GF-D8 (cell line): ENCODE measurements around the gene CDKAL1.

Experiments used
- DNase-seq: peaks from one replicate; lab custom pipeline; 2025; lab: John Stamatoyannopoulos, UW

Gene CDKAL1

DNA sequence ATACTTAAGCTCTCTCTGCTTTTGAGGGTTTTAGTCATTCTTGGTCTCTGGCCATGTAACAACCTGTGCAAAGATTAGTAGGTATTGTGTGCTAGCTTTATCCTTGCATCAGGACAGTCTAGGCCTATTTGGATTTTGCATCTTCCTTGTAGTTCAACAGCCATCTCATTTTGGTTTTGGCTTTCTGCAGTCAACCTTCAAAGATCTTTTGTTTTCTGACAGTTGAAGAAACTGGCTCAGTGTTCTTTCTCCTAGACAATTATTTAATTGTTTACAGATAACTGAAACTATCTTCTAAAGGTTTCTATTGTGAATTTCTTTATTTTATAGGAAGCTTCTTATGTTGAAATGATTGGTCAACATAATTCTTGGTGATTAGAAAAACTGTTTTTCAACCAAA is 307.5 kb downstream of the CDKAL1 start:
- no peak for DNase-seq

DNA sequence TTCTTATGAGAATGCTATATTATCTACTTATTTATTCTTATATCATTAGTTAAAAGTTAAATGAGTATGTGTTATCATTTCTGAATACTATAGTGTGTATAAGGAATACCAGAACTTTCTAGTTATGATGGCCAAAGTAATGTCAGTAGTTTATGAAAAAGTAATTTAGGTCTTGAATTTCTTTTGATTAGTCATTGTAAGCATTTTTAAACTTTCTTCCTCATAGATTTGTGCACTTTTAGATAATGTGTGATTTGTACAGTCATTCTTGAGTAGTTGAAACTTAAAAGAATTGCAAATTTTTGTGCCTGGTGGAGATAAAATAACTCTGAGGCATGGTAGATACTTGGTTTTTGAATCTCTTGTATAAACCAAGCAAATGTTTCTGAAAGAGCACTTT is 311.3 kb downstream of the CDKAL1 start:
- DNase-seq, result no peak

DNA sequence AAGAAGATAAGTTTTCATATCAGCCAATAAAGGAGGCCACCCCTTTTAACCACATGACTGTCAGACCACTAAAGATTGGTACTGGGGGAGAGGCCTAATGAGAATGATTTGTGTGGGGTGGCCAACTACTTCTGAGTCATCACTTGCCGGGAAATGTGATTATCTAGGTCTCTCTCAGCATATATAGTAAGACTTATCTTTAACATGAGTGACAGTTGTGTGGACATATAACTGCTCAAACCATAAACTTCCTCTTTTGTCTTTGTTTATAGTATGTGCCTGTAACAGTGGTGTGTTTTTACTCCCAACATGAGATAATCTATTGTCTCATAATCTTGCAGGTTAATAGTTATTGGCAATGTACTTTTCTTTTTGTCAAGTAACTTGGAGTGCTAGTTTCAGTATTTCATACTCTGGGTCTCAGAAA is 312.4 kb downstream of the CDKAL1 start:
- peak; percentile 54 for DNase-seq

- no peak for DNase-seq
These were observed 313.6 kb downstream of the CDKAL1 start for GRCh38 chr6:20847904-20848303.

DNA sequence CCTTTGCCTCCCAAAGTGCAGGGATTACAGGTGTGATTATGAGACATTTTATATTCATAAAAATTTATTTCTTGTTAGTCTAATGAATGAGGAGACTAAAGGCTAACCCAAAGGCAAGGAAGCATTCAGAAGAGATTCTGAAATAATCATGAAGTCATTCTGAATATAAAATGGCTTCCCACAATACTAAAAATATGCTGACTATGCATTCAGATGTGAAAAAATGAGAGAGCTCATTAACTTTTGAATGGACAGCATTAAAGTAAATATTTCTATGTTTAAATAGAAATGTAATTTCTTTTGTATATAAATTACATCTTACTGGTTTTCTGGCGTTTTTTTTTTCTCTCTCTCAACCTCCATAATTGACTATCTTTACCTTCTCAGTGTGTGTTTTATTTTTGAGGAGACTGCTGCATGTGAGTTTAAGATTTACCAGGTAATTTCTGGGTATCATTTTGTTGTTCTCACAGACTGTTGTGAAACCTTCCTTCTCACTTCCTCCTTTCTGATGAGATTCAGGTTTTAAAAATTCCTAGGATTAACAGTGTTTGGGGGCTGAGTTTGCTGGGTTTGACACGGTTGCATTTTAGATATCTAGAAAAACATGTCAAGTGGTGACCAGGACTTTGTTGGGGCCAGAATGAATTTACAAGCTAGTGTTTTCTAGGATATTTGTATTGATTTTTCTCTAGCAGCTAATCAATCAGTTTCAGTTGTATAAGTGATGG is 316.6 kb downstream of the CDKAL1 start:
- no peak for DNase-seq

DNA sequence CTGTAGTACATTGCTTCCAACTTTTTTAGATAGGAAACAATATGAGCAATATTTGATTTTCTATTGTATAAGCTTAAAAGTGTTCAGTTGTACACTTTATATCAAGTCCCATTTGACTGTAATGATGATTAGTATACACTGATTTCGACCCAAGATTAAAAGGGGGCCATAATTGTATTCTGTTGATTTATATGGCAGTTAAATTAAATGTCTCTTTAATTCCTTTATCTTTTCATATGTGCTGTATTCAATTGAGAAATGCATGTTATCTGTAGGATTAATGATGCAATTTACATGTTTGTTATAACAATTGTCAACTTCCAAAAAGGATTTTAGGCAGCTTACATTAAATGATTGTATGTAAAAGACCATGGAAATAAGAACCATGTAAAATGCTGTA is 317.5 kb downstream of the CDKAL1 start:
- no peak for DNase-seq

GRCh38 chr6:20853828-20854227 is 319.6 kb downstream of the CDKAL1 start:
- DNase-seq, result no peak

DNA sequence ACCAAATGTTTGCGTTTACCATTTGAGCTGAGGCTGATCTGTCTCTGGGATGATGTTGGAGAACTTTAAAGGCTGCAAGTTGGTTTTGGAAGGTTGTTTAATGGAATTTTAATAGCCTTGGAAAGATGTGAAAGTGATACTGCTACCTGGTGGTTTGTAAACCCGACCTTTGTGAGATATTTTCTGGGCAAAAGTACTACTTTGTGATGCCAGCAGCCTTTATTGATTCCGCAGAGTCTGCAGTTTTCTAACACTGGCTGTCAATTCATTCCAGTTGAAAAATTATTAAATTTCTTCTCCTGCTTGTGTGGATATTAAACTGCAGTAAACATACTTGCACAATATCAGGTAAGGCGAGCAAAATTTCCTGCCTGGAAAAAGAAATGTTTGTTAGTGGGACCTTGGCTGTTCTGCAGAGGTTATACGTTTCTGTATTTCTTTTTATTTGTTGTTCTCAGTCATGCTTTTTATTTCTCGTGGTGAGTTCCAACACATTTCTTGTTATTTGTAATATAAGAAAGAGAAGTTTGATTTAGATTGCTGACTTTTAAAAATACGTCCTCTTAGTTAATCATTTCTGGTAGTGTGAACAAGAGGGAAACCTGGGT is 322.5 kb downstream of the CDKAL1 start:
- DNase-seq, result no peak

GRCh38 chr6:20861481-20861880 is 327.2 kb downstream of the CDKAL1 start:
- DNase-seq, result no peak

DNA sequence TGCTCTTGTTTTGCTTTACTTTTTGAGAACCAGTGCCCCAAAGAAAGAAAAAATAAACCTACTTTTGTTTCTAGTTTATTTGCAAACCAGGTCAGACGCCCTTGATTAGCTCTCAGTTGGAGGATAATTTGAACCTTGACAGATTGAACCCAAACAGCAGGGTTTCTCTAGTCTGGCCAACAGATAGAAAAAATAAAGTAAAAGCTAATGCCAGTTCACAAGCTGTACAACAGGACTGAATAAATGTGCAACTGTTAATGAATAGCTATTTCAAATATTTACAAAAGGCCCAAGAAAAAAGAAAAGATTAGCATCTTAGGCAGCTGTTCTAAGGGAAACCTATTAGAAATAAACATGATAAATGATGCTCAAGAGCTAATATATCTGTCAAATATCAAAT is 331.8 kb downstream of the CDKAL1 start:
- no peak for DNase-seq

DNA sequence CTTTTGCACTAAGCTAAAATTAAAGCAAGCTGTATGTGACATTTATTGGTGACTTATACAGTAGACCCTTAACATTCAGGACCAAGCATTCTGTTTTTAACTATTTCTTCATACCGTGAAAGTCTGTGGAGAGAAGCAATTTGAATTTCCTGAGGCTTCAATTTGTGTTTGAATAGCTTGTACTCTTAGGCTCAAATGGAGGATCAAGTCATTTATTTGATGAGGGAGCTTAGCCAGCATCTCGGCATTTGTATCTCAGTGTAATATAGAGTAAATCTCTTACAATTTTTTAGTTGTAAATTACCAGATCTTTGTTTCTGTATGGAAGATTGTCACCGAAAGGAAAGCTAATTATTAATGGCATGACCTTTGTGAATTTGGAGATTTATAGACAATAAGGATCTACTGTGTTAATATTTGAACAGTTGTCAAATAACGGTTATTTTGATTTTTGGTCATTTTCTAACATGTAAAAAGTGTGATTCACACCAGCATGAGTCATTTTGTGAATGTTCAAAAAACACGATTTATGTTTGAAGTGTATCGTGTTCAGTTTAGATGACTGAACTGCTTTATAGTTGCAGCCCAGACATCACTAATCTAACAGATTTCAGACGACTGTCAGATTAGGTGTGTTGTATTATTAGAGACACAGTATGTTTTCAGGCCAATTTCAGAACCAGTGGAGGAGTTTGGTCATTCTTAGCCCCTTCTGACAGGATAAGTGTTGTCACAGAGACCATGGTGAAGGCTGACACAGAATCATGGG is 332.9 kb downstream of the CDKAL1 start:
- no peak for DNase-seq

- no peak for DNase-seq
These were observed 334.3 kb downstream of the CDKAL1 start for GRCh38 chr6:20868397-20869096.

- no peak for DNase-seq
These were observed 335.8 kb downstream of the CDKAL1 start for GRCh38 chr6:20870021-20870420.

DNA sequence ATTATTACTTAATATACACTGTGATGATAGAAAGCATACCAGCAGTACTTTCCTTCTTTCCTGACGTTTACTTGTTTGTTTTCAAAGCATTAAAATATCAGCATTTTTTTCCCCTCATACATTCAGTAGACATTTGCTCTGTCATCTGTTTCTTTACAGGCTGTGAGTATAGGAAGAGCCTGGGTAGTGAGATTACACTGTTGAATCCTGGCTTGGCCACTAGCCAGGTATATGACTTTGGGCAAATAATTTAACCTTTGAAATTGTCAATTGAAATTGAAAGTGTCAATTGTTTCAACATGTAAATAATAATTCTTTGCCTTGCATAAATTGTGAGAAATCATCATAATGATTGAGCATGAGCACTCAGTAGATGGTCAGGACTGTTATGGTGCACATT is 336.2 kb downstream of the CDKAL1 start:
- no peak for DNase-seq

DNA sequence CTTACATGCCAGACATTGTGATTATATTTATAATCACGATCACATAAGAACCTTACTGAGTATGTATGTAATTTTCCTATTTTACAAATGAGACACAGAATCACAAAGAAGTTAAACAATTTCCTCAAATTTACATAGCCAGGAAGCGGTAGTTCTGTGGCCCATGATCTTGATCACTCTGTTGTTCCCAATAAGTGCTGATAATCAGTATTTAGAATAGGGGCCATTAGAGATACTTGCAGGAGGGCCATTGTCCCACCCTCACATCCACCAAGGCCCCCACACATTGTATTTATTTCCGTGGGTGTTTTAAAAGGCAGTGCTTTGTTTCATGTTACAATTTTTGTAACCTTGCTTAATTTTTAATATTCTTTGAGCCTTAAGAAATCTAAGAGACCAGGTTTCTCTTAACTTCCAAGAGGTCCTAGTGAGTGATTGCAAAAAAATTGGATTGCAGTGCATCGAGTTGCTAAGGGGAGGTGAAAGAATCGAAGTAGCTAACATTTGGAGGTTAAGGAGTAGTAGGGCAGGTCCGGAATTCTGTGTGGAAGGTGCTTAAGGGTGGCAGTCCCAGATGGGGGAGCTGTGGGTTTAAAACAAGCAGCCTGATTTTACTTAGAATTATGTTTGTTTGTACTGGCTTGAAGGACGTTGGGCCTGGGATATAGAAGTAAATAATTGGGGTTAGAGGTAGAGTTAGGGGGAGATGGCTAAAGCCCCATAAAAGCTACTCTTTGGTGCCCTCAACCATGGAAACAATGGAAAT is 339.4 kb downstream of the CDKAL1 start:
- no peak for DNase-seq

DNA sequence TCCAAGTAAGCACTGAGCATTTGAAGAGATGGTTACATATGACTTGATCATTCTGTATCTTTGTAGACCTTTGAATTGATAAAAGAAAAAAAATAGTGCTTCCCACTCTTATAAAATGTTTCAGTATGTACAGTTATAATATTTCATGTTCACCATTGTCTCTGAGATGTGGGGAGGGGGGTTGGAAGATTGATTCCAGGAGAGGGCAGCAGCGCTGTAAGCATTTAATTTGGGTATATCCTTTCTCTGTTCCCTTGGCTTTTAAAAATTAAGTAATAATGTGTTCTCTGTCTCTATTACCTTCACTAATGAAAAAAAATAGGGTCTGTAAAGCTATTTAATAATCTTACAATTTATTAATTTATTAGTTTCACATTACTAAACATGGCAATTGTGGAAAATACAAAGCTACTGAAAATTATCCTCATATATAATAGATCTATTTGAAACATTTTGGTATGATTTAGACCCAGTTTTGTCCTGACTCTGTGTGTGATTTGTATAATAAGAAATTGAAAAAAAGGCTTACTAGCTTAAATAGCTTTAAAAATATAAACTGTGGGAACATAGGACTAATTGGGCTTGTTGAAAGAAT is 341.2 kb downstream of the CDKAL1 start:
- DNase-seq, result no peak

DNA sequence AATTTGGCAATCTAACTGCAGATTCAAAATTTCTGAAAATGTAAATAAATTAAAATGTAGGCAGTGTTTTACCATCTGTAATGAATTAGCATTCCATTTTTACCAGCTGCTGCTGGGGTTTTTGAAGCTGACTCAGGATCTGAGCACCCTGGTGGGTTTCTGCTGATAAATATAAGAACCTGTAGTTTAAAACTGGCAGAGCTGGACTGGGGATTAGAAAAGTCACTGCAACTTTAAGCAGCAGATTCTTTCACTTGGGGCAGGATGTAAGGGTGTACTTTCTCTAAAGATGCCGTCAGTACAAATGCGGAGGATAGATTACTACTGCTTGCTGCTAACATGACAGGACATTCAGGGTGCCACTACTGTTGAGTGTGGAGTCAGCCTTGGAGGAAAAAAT is 341.8 kb downstream of the CDKAL1 start:
- DNase-seq, result no peak

DNA sequence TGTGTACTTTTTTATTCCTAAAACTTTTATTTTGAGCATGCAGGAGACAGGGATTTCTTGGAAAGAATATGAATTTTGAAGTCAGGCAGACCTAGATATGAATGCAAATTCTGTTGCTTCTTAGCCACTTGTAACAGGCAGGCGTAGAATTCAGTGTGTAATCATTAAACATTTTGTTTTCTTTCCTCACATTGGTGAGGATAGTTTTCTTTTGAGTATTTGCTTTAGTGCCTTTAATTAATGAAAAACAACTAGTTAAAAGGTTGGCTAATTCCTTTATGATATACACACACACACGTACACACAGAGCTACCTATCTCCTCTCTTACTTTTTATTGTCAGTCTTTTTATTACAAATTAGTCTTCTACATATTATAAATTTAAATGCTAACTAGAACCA is 342.3 kb downstream of the CDKAL1 start:
- no peak for DNase-seq

- no peak for DNase-seq
These were observed 343.0 kb downstream of the CDKAL1 start for GRCh38 chr6:20877008-20877937.

DNA sequence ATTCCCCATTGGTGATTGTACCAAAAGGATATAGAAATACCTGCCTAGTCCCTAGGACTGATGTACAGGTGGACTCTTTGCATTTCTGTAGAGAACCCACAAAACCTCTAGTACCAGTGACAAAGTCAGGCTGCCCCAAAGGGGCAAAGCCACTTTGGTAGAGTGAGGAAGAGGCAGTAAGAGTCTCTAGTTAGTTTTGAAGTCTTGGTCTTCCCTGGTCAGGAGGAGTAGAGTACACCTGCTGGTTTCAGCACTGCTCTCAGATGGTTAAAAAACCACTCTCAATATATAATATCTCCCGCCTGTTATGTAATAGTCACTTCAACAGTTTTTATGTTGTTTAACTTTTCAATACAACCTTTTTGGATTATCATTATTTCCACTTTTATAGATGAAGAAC is 344.9 kb downstream of the CDKAL1 start:
- no peak for DNase-seq
